NCI-H460 (cell line): ENCODE results near the gene SCYGR1. TPM values are rescaled to one million over a fixed set of nuclear protein-coding genes. Genes with fewer than 3 reads are reported as not detected.
"Not testable (repeated sequence)": the region's sequence is repeated elsewhere in the genome, so short reads cannot be mapped to it uniquely, and the experiment has no call there.

Source experiments
- DNase-seq: peaks from one replicate; pipeline ENCODE4 v3.0.0-alpha.2; 2016; ENCODE audit warnings: low read depth; ENCODE audit errors: extremely low read depth
- total RNA-seq: library from RNA; depleted of rRNA; stranded (reverse); fragments of >200 nt; shearing (Covaris generic); gene quantifications from 2 replicates; pipeline ENCODE4 v1.2.3, GENCODE V29; 2014

SCYGR1 gene
- total RNA-seq, 1 experiment from 2014 or later: not detected

DNA sequence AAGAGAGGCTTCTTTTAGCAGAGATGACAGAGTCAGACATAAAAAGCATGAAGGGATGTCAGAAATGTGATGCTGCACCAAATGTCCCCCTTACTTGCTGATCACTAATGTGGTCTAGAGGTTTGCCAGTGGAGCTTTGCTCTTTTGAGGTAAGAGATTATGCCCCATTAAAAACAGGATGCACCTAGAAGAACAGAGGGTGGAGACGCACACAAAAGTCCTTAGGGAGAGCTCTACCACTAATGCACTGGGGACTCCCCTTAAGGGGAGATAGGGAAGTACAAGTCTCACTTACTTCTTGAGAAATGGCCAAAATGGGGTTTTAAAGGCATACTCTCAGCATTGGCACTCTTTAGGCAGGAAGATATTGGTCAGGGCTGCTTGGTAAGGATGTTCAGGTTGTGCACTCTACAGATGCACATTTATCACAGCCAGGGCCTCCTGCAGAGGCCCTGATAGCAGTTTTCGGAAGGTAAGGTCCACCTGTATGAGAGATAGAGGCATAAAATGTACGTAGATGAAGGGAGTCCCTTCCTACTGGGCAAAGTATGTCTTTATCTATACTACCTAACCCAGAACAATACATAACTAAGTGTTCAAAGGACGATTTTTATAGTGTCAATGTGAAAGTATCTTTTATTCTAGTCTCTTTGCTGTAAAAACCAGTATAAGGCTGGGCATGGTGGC is 17.0 kb upstream of the SCYGR1 start:
- no peak for DNase-seq

DNA sequence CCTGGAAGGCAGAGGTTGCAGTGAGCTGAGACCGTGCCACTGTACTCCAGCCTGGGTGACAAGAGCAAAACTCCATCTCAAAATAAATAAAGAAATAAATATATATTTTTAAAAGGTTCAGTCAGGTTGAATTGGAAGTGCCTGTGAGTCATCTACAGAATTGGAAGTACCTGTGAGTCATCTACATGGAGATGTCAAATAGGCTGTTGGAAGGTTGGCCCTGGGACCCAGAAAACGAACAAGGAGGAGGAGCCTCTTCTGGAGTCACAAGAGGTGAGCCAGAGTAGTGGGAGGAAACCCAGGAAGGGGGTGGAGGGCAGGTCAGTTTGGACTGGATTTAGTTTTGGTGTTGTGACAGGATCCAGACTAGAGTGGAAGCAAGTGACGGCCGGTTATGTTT is 15.2 kb upstream of the SCYGR1 start:
- no peak for DNase-seq

DNA sequence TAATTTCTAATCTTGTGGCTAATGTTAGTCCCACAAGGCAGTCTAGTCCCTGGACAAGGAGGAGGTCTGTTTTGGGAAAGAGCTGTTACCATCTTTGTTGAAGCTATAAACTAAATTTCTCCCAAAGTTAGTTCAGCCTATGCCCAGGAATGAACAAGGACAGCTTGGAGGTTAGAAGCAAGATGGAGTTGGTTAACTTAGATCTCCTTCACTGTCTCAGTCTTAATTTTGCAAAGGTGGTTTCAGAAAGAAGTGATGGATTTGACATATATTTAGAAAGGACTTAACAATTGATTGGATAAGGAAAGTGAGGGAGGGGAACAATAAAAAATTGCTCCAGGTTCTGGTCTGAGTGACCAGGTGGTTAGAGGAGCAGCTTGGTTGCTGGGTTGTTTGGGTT is 14.6 kb upstream of the SCYGR1 start:
- no peak for DNase-seq

DNA sequence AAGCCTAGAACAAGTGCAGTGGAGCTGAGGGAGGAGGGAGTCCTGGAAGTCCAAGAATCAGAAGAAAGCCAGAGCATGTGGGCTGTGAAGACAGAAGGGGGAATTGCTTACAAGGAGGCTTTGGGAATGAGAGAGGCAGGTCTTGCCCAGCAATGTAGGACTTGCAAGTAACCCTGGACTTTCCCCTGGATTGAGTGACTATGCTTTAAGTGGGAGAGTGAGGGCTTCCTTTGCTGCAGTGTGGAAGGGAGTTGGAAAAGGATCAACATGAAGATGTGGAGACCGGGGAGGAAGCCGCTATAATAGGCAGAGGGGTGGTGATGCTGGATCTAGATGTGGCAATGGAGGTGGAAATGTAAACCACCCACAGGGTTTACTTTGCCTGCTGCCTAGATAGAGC is 13.8 kb upstream of the SCYGR1 start:
- DNase-seq: no peak

DNA sequence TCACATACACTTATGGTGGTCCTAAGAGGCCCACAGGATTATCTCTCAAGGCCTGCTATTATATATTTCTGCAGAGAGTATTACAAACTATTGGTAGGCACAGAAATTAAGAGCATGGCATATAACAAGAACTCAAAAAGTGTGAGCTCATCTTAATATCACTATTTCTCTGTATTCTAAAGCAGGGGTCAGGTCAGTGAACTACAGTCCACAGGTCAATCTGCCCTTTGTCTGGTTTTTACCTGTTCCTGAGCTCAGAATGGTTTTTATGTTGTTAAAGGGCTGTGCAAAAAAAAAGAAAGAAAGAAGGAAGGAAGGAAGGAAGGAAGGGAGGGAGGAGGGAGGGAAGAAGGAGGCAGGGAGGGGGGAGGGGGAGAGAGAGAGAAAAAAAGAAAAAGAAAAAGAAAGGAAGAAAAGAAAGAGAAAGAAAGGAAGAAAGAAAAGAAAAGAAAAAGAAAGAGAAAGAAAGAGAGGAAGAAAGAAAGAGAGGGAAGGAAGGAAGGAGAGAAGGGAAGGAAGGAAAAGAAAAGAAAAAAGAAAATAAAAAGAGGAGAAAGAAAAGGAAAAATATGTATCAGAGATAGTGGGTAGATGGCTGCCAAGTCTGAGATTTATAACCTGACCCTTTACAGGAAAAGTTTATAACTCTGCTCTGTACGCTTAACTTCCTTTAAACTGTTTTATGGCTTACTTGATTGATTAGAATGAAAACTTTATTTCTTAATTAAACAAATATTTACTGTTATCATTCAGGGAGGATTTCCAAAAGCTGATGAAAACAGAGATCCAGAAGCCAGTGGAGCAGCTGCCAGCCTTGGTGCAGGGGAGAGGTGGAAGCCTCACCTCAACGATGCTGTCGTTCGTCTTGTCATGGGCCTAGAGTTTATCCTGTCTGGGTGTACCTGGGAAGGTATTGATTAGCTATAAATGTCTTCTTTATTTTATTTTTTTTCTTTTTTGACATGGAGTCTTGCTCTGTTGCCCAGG is 11.2 kb upstream of the SCYGR1 start:
- DNase-seq: no peak

DNA sequence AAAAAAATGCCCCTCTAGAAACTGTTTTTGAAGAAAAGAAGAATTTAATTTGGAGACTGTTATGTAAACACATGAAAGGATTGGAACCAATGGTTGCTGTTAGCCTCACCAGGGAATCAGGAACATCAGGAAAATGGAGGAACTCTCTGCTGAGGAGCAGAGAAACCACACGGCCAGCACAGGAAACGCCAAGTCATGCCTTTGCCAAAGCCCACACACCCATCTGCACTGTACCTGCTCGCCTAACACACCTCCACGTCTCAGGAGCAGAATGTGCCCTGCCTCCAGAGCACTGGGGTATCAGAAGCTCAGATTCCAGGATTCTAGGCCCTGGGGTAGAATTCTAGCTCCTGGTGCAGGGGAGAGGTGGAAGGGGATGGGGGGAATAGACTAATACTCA is 9.8 kb upstream of the SCYGR1 start:
- no peak for DNase-seq

DNA sequence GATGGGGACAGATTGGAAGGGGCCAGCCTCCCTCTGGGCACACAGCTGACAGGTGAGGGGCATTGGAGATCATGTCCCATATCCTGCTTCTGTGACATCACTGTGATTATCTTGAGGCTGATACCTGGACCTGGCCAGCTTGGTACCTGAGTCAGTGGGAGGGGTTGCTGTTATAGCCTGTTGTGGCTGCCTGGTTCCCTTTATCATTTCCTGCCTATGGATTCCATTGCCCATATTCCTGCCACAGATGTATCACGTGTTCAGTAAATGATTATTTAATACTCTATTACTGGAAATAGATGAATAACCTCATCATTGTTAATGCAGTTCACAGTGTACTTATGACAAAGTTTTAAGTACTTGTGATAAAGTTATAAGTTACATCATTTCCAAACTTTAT is 7.8 kb upstream of the SCYGR1 start:
- no peak for DNase-seq

DNA sequence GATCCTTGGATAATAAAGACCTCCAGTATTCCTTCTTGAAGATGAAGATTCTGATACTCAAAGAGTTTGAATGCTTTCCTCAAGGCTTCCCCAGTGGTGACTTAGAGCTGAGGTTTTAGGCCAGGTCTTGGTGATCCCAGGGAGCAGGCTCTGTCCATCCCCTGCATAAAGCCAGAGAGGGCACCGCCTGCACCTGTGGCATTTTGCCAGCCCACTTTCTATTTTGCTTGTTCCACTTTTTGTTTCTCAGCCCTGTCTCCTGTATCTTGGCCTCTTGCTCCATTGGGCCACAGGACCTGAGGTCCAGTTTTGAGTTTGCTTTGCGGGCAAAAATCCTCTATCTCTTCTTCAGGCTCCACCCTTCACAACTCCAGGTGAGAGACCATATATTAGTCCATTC is 6.7 kb upstream of the SCYGR1 start:
- no peak for DNase-seq

DNA sequence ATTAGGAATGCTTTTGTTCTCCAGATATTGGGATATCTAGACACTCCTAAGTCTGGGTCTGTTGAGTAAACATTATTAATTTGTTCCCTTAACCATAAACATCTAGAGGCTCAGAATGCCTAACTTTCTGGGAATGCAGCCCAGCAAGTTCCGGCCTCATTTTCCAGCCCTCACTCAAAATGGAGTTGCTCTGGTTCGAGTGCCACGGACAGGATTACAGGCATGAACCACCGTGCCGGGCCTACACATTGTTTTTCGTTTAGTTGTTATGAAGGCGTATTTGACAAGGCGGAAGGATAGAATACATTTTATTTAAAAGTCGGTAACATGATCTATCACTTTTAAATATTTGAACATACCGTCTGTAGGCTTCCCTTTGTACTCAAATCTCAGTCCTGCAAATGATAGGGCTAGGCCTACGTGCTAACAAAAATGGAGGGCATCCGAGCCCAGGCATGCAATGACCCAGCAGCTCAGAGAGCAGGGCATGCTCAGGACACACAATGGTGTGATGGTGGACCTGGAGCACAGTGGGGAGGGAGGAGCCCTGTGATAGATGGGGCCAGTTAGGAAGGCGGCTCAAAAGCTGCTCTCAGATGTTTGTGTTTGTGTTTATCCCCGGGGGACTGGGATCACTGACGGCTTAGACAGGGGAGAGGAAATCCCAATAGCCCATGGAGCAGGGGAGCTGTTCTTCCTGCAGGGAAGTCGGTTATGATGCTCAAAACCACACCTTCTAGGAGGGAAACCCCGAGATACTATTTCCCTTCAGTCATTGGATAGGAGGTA is 2.9 kb upstream of the SCYGR1 start:
- no peak for DNase-seq

DNA sequence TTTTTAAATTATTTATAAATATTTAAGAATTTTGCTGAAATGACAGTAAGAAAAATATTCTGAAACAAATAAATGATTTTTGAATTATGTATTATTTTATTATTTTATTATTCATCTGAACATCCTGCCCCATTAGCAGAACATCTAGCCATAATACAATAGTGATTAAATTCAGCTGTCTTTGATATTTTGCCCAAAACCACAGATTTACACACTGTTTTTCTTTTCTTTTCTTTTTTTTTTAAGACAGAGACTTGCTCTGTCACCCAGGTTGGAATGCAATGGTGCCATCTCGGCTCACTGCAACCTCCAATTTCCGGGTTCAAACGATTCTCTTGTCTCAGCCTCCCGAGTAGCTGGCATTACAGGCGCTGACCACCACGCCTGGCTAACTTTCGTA is 1.9 kb upstream of the SCYGR1 start:
- no peak for DNase-seq

DNA sequence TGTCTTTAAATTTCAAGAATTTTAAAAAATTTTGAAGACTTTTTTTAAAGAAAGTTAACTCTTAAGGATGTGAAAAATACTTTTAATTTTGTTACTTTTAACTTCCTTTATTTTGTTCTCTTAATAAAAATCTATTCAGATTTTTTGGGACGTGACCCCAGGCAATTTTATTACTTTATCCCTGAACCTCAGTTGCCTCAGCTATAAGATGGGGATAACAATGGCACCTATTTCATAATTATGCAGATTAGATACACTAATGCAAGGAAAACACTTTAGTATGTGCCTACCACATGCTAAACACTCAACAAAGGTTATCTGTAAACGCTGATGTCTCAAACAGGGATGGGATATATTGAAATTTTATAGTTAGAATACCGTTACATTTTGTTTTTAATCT is 1.5 kb upstream of the SCYGR1 start:
- DNase-seq: no peak

DNA sequence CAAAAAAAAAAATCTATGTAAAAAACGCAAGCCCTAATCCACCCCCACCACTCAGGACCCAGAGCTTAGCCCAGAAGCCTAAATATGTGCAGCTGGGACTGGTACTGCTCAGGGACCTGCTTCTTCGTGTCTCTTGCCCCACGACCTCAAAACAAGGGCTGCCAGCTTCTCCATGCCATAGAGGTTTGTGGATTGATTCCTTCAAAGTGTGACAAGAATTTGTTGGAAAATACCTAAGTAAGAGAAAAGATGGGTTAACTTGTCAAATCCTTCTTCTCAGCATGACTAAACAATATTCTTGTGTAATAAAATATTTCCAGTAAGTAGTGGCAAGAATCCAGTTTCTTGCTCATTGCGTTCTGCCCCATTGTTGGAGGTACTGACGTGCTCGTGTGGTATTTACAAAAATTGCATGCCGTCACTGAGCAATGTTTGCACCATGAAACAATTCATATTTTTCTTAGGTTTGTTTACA is 825 bp upstream of the SCYGR1 start:
- peak; percentile 100 for DNase-seq

DNA sequence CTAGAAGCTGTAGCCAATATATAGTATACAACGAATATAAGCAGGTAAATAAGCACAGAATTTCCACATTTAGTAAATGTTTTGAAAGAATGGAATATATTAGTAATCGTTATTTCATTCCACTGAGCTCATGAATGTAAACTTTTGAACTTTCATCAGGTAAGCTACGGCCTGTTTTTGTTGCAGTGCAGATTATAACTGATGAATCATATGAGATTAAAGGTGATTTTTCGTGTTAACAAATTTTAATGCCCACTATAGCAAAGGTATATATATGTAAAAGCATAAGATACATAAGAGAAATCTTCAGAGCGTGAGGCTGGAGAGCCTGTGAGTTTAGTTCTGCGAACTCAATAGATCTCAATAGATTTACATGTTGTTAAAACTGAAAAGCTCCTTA is 1.1 kb downstream of the SCYGR1 start:
- no peak for DNase-seq

DNA sequence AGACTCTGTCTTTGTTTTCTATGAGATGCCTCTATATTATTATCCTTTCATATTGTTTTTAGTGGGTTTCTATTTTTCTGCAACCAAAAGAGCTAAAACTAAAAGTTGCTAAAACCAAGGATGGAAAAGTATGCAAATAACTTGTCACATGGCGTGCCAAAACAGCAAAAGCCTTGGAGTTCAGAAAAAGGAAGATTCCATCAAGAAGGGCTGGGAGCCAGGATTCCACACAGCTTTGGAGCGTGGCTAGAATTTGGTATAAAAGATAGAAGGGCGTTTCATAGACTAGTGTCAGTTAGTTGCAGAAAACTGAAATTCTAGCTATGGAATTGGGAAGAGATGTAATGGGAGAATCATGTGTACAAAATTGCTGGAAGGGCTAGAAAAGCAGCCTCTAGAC is 4.1 kb downstream of the SCYGR1 start:
- no peak for DNase-seq

DNA sequence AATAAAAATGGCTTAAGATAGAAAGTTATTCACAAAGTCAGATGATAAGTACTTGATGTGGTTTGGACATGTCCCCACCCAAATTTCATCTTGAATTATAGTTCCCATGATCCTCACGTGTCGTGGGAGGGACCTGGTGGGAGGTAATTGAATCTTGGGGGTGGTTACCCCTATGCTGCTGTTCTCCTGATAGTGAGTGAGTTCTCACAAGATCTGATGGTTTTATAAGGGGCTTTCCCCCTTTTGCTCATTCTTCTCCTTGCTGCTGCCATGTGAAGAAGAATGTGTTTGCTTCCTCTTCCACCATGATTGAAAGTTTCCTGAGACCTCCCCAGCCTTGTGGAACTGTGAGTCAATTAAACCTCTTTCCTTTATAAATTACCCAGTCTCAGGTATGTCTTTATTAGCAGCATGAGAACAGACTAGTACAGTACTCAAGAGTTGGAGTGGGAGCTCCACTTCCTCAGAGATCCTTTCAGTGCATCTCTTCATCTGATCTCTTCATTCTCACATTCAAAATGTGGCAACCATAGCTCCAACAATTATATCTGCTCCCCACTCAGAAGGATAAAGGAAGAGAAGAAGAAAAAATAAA is 5.4 kb downstream of the SCYGR1 start:
- DNase-seq: not testable (repeated sequence)

DNA sequence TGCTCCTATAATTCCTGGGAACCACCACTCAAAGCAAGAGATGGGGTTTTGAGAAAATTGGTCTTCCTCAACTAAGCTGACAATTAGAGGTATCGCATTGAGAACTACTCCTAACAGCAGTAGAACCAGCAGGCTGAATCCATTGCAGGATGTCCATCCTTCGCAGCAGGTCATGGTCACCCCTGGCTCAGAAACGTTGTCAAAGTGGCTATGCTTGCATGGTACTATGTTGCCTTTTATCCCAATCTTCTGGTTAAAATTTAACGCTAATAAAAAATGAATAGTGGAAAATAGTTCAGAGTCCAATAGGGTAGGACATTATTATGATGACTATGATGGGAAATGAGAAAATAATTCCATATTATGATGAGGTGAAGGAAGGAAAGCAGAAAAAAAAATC is 8.7 kb downstream of the SCYGR1 start, which contains the start of gene TM4SF20:
TM4SF20 (minus strand) TSS at position 212 of the 400 bp plus-strand sequence; CDS start at position 174, 38 bp downstream.
- DNase-seq: no peak

DNA sequence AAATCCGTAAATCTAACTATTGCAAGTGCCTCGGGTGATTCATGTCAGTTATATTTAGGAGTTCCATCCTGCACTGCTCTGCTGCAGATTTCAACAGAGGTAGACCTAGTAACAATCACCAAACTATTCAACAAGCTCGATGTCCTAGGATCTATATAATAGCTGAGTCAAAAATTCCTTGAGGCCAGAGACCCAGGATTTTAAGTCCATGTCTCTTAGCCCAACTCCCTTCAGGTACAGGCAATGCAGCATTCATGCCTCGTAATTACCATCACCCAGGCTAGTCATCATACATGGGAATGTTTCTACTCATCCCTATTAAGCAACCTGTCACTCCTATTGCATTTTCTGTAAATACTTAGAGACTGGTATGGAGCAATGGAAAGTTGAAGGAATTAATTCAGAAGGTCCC is 9.4 kb downstream of the SCYGR1 start:
- peak; percentile 98 for DNase-seq

DNA sequence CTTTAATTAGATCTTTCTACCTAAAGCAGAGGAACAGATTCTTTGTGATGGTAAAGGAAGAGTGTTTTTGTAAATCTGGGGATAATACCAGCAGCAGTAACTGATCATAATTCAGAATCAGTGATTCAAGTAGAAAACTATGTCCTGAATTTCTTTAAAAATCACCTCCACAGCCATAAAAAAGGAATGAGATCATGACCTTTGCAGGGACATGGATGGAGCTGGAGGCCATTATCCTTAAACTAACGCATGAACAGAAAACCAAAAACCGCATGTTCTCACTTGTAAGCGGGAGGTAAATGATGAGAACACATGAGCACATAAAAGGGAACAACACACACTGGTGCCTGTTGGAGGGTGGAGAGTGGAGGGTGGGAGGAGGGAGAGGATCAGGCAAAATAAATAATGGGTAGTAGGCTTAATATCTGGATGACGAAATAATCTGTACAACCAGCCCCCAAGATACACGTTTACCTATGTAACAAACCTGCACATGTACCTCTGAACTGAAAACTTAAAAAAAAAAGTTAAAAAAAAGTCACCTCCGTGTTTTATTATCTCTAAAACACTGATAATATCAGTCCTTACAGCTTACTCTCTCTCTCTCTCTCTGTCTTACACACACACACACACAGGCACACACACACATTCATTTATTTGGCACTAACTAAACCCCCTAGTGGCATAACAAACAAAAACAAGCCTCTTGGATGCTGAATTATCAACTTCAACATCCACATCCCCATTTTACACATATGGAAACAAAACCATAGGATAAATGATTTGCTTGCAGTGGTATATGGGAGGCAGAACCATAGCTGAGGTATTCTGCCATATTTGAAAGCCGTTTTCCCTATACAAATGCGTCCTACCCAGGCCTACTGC is 10.0 kb downstream of the SCYGR1 start:
- DNase-seq: peak; percentile 81

DNA sequence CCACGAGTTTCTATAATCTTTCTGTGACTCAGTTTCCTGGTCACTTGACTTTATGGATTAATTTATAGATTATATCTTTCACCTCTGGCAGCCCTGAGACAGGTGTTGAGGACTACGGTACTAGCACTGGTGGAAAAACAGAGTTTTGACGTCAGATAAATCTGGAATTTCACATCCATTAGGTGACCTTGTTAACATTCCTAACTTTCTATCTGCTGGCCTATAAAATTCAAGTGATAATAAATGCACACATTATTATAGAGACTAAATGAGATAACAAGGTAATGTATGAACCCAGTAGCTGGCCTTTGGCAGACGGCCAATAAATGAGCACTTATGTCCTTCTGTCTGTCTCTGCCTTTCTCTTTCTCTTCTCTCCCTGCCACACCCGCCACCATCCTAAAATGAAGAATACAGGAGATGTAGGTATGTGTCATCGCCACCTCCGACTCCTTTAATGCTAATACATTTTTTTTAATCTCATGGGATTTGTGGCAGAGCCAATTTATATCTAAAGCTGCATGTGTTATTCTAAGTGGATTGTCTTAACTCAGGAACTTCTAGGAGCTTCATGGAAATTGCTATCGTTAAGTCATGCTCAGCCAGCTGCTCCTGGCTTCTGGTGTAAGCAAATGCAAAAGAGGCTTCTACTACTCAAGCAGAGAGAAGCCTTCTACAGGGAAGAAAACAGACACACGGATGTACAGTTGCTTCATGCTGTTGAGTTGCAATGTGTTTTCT is 10.9 kb downstream of the SCYGR1 start:
- DNase-seq: peak; percentile 84
